Upper lobe of right lung (tissue), 1 donor: ENCODE measurements around the gene P3H2. TPM values are rescaled to one million over a fixed set of nuclear protein-coding genes. Genes with fewer than 3 reads are reported as not detected.

Experiments
- ATAC-seq: fragments of 200-7000 bp; cut with Tn5 transposase; one replicate; pipeline ENCODE4 v1.9.1; 2020; ENCODE audit warnings: mild to moderate bottlenecking, moderate library complexity
- DNase-seq: peaks from one replicate; pipeline ENCODE4 v3.0.0-alpha.2; 2020
- H3K27ac ChIP-seq: fragments of 200-600 bp; one replicate; pipeline ENCODE4 v1.8.0; 2022
- H3K27me3 ChIP-seq: fragments of 200-600 bp; one replicate; pipeline ENCODE4 v1.8.0; 2022; ENCODE audit warnings: mild to moderate bottlenecking
- H3K36me3 ChIP-seq: fragments of 200-600 bp; one replicate; pipeline ENCODE4 v1.8.0; 2022
- H3K4me1 ChIP-seq: fragments of 200-600 bp; one replicate; pipeline ENCODE4 v1.8.0; 2022
- H3K4me3 ChIP-seq: fragments of 200-600 bp; one replicate; pipeline ENCODE4 v1.8.0; 2022; ENCODE audit warnings: mild to moderate bottlenecking
- H3K9me3 ChIP-seq: fragments of 200-600 bp; one replicate; pipeline ENCODE4 v1.8.0; 2022
- CTCF ChIP-seq: fragments of 200-600 bp; IDR thresholded peaks from one replicate; pipeline ENCODE4 v1.8.0; 2022; ENCODE audit warnings: antibody characterized with exemption
- intact Hi-C: fragments of 100-400 bp; cut with DNase I; formaldehyde crosslinking; loops from one replicate; pipeline ENCODE4 v1.11.0; 2022
- total RNA-seq: library from RNA; stranded (reverse); fragmentation: NEBNext Ultra II Directional; extraction: Animal tissue kit (Norgen Biotek cat#: 25700); gene quantifications from one replicate; pipeline ENCODE4 v1.2.1, GENCODE V29; 2021
- donor health status: DM: no; HTN: yes; CAD: no; lungs with severe emphysema.

P3H2 gene
- total RNA-seq, 1 donor from 2014 or later, result 79.0 TPM

- Histone ChIP-seq H3K9me3 (no peaks in the 10 kb centered on the region), H3K27me3 (no peaks in the 10 kb centered on the region), H3K4me3 (peak overlapping the region; percentile 25), H3K4me1 (no peaks in the 10 kb centered on the region), H3K36me3 (no peaks in the 10 kb centered on the region), H3K27ac (peak overlapping the region; percentile 61)
- intact Hi-C loops, result no loop called here
- TF ChIP-seq CTCF, result no peak
- DNase-seq, result no peak
- ATAC-seq, result peak; percentile 53
These were observed 19.2 kb downstream of the P3H2 start for GRCh38 chr3:190101320-190102011.

- no peaks in the 10 kb centered on the region for H3K27me3 ChIP-seq
- DNase-seq (no peak), ATAC-seq (no peak)
- H3K27ac ChIP-seq, result no peak overlapping the region
- peaks cover 1% of the 10 kb centered on the region for H3K4me1 ChIP-seq
- intact Hi-C loops, result no loop called here
- H3K4me3 ChIP-seq, result no peak overlapping the region
- H3K36me3 ChIP-seq, result no peaks in the 10 kb centered on the region
- no peak for TF ChIP-seq CTCF
- no peaks in the 10 kb centered on the region for H3K9me3 ChIP-seq
These were observed 21.6 kb downstream of the P3H2 start for GRCh38 chr3:190099099-190099498.

DNA sequence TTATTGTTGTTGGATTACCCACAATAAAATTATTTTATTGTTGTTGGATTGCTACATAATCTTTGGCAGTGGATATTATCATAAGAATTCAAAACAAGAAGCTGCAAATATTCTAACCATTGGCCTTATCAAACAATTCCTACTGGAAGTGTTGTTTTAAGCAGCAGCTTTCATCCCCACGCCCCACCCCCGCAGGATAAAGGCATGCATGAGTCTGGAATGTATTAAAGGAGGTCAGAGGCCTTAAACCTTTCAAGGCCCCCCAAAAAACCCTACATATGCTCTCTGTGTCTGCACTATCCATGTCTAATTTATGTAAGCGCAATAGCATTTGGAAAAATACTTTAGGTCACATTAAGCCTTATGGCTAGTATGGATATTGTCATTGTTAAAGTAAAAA, 23.1 kb downstream of the P3H2 start:
- intact Hi-C loops, result no loop called here
- DNase-seq (no peak), ATAC-seq (no peak)
- H3K36me3 ChIP-seq, result no peaks in the 10 kb centered on the region
- no peaks in the 10 kb centered on the region for H3K9me3 ChIP-seq
- no peak overlapping the region for H3K4me3 ChIP-seq
- TF ChIP-seq CTCF, result no peak
- no peaks in the 10 kb centered on the region for H3K27me3 ChIP-seq
- H3K27ac ChIP-seq, result no peak overlapping the region
- peaks cover 5% of the 10 kb centered on the region for H3K4me1 ChIP-seq

GRCh38 chr3:190097025-190097424, 23.7 kb downstream of the P3H2 start:
- Histone ChIP-seq H3K27ac (no peak overlapping the region), H3K27me3 (no peaks in the 10 kb centered on the region), H3K4me1 (peaks cover 8% of the 10 kb centered on the region), H3K36me3 (no peaks in the 10 kb centered on the region), H3K9me3 (no peaks in the 10 kb centered on the region), H3K4me3 (no peak overlapping the region)
- intact Hi-C loops, result no loop called here
- DNase-seq (no peak), ATAC-seq (no peak)
- no peak for TF ChIP-seq CTCF

DNA sequence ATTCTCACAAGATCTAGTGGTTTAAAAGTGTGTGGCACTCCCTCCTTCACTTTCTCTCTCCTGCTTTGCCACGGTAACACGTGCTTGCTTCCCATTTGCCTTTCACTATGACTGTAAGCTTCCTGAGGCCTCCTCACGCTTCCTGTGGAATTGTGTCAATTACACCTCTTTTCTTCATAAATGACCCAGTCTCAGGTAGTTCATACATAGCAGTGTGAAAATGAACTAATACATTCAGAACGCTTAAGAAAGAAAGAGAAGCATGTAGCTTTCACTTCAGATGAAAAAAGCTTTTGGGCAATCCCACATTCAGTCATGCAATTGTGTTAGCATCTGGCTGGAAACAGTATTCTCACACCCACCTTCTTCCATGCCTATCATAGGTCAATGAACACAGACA, 24.4 kb downstream of the P3H2 start:
- H3K27me3 ChIP-seq, result no peaks in the 10 kb centered on the region
- DNase-seq (no peak), ATAC-seq (no peak)
- H3K4me3 ChIP-seq, result no peak overlapping the region
- no peak overlapping the region for H3K27ac ChIP-seq
- intact Hi-C loops, result no loop called here
- H3K9me3 ChIP-seq, result no peaks in the 10 kb centered on the region
- no peak for TF ChIP-seq CTCF
- no peaks in the 10 kb centered on the region for H3K36me3 ChIP-seq
- peaks cover 11% of the 10 kb centered on the region for H3K4me1 ChIP-seq
